GM19463 (cell line): ENCODE results near the gene NOPCHAP1.
A peak's percentile ranks its signal among the peaks of the same experiment; 100 is the strongest.

Experiments
- ATAC-seq: cut with Tn5 transposase; IDR thresholded peaks from one replicate; pipeline ENCODE4 v1.9.1; 2021; ENCODE audit warnings: mild to moderate bottlenecking, moderate library complexity; ENCODE audit not compliant: unreplicated experiment

The NOPCHAP1 gene

GRCh38 chr12:105018012-105018411, 31.9 kb downstream of the NOPCHAP1 start:
- ATAC-seq: no peak

- ATAC-seq: no peak
These were observed 32.7 kb downstream of the NOPCHAP1 start for GRCh38 chr12:105018776-105019175.

- ATAC-seq: no peak
These were observed 34.3 kb downstream of the NOPCHAP1 start for GRCh38 chr12:105020241-105020962.

DNA sequence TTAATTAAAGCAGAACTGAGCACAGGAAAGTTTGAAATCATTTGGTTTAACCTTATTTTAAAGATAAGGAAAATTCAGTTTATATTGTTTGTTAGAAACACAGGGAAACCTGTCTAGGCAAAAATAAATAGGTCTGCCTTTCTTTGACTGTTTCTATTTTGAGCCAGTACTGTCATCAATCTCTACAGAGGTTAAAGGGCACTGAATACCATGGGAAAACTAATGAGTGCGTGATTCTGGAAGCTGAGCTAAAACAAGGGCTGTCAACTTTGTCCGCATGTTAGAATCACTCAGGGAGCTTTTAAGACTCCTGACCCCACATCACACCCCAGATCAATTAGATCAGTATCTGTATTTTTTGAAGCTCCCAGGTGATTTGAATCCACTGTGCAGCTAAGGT, 38.8 kb downstream of the NOPCHAP1 start:
- ATAC-seq: no peak

DNA sequence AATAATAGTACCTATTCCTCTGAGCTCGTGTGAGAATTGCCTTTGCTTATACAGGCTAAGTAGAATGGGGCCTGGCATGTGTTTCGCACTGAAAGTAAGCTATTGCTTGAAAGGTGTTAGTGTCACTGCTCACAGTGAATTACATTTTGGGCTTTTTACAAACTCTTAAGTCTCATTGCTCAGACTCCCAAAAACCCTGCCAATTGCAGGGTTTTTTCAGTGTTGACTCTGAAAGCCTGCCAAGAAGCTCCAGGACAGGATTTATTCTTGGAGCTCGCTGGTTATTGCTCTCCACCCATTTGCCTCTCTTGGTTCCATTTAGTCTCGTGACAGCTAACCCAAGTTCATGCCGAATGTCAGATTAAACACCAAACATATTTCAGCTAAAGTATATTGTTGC, 39.8 kb downstream of the NOPCHAP1 start:
- no peak for ATAC-seq

- ATAC-seq: no peak
These were observed 40.3 kb downstream of the NOPCHAP1 start for GRCh38 chr12:105026411-105026810.

DNA sequence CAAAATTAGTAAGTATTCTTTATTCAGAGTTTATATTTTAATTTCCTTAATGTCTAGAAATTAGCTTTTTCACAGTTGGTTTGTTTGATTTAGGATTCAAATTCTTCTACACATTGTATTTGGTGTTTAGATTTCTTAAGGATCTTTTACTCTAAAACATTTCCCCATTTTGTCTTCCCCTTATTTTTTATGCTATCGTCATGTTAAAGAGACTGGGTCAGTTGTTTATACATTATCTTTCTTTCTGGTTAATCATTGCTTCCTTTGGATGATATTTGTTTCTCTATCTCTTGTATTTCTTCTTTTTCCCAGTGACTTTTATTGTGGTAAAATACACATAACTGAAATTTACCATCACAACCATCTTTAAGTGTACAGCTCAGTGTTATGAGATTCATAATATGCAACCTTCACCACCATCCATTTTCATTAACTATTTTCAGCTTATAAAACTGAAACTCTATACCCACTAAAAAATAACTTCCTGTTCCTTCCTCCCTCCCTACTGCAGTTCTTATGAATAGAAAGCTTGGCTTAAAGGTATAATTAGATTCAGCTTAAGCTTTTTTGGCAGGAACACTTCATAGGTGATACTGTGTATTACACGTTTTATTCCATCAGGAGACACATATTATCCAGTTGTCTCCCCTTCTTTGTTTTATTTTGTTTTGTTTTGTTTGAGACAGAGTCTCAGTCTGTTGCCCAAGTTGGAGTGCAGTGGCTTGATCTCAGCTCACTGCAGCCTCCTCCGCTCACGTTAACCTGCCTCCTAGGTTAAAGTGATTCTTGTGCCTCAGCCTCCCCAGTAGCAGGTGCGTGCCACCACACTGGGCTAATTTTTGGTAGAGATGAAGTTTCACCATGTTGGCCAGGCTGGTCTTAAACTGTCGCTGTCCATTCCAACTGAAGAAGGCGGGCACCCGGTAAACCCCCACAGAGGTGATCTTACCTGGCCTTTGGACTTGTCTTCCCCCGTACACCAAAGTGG, 45.0 kb downstream of the NOPCHAP1 start:
- ATAC-seq: peak; percentile 85

DNA sequence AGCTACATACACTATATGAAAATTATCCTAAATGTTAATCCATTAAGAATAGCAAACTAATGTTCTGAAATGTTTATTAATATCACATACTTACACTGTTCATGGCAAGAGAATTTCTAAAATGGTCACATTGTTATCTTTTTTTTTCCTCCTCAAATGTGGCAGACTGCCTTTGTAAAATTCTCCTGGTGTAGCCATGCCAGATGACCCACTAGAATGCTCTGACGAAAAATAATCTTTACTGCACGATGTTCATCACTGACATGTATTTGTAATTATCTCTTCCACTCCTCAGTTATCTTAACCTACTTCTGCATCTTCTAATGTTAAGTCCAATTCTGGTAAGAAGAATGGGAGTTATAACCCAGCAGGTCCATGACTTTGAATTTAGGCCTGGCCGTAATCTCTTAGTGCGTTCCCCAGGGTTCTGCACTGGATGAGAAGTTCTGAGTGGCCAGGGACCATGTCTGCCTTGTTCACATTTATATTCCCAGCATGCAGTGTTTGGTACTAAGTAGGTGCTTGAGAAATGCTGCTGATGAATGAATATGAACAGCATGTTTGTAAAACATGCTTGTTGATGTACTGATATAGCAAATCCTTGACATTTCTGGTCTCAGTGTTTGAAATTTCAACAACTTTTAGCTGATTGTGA, 46.7 kb downstream of the NOPCHAP1 start:
- no peak for ATAC-seq

DNA sequence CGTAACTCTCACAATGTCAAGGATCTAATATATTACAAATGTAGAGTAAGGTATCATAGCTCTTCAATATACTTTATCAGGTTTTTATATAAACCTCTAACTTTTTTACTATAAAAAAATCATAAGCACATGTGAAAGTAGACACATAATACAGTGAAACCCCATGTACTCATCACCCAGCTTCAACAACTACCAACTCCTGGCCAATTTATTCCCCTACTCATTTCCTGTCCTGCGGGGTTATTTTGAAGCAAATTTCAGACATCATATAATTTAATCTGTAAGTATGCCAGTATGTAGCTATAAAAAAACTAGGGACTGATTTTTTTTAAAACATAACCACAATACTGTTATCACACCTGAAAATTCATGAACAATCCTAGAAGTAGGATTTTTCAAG, 47.7 kb downstream of the NOPCHAP1 start:
- ATAC-seq: no peak
